ENCODE data around the gene FXR2. TPM values are rescaled to one million over a fixed set of nuclear protein-coding genes. Genes with fewer than 3 reads are reported as not detected.

FXR2 gene
- total RNA-seq, 2 donors from 2014 or later = 70.3 to 83.6 TPM

DNA sequence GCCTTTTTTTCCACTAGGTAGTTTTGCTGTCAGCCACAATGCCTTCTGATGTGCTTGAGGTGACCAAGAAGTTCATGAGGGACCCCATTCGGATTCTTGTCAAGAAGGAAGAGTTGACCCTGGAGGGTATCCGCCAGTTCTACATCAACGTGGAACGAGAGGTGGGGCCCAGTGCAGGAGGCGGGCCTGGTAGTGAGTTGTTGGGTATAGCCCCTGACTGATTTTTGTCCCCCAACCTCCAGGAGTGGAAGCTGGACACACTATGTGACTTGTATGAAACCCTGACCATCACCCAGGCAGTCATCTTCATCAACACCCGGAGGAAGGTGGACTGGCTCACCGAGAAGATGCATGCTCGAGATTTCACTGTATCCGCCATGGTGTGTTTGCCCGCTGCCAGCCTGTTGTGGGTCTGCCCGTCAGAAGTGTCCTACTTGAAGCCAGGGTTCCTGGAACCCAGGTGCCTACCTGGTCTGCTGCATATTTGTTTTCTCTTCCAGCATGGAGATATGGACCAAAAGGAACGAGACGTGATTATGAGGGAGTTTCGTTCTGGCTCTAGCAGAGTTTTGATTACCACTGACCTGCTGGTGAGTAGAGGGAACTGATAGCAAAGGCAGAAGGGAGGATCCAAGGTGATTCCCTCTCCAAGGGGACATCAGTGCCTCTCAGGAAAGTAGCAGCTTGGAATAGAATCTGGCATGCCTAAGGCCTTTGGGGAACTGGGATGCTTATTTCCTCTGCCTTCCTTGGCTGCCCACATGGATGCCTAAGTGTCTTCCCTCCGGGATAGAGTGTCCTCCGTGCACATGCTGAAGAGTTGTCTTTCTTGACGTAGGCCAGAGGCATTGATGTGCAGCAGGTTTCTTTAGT, 37.1 kb downstream of the FXR2 start:
- Histone ChIP-seq H3K27ac (no peak overlapping the region), H3K4me1 (peaks cover 0 to 60% of the 10 kb centered on the region in 2 donors), H3K9me3 (no peaks in the 10 kb centered on the region), H3K4me3 (no peak overlapping the region), H3K27me3 (no peaks in the 10 kb centered on the region), H3K36me3 (peaks cover 54% of the 10 kb centered on the region)
- no peak for DNase-seq (ENCODE audit: low spot score)
- TF ChIP-seq CTCF (IDR thresholded peaks at IDR 0.05) = no peak

DNA sequence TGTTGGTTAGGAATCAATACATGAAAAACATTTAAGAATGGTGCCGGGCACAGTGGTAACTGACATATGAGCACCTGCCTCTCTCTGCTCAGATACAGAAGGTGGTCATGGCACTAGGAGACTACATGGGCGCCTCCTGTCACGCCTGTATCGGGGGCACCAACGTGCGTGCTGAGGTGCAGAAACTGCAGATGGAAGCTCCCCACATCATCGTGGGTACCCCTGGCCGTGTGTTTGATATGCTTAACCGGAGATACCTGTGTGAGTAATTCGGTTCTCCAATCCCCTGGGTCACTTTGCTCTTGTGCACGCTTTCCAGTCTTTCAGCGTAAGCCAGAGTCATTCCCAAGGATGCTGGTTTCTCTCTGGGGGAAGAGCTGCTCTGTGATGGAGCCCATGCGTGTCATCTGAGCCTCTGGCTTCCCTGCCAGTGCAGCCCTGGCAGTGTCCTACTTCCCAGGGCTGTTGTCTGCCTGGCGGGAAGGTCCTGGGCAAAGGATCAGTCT, 38.2 kb downstream of the FXR2 start:
- Histone ChIP-seq H3K4me1 (peaks cover 0 to 59% of the 10 kb centered on the region in 2 donors), H3K27ac (no peak overlapping the region), H3K4me3 (no peak overlapping the region), H3K36me3 (peaks cover 55% of the 10 kb centered on the region), H3K27me3 (no peaks in the 10 kb centered on the region), H3K9me3 (no peaks in the 10 kb centered on the region)
- no peak for DNase-seq (ENCODE audit: low spot score)
- no peak for TF ChIP-seq CTCF (IDR thresholded peaks at IDR 0.05)

- no peak overlapping the region for H3K4me3 ChIP-seq
- DNase-seq (ENCODE audit: low spot score) = no peak
- no peaks in the 10 kb centered on the region for H3K9me3 ChIP-seq
- no peak for TF ChIP-seq CTCF (IDR thresholded peaks at IDR 0.05)
- no peak overlapping the region for H3K27ac ChIP-seq
- no peaks in the 10 kb centered on the region for H3K27me3 ChIP-seq
- H3K4me1 ChIP-seq = peaks cover 0 to 59% of the 10 kb centered on the region in 2 donors
- H3K36me3 ChIP-seq = peaks cover 60% of the 10 kb centered on the region
Measured at GRCh38 chr17:7575959-7576358, 38.7 kb downstream of the FXR2 start.

DNA sequence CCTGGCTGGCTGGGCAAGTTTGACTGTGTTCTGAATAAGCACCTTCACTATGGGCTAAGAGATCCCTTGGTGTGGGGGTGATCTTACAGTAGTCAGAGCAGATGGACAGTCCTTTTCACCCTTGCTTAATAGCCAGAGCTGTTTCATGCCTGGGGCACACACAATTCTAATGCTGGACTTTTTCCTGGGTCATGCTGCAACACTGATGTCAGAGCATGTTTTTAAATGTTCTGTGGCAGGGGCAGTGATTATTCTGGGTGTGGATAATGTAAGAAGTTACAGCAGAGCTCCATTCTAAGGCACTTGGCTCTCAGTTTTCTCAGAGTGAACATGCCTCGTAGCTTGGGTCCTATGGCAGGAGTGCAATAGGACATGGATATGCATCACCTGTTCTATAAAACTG, 39.2 kb downstream of the FXR2 start:
- H3K27me3 ChIP-seq = no peaks in the 10 kb centered on the region
- H3K36me3 ChIP-seq = peaks cover 65% of the 10 kb centered on the region
- peaks cover 0 to 55% of the 10 kb centered on the region in 2 donors for H3K4me1 ChIP-seq
- no peak overlapping the region for H3K27ac ChIP-seq
- H3K4me3 ChIP-seq = no peak overlapping the region
- TF ChIP-seq CTCF (IDR thresholded peaks at IDR 0.05) = no peak
- no peaks in the 10 kb centered on the region for H3K9me3 ChIP-seq
- no peak for DNase-seq (ENCODE audit: low spot score)

DNA sequence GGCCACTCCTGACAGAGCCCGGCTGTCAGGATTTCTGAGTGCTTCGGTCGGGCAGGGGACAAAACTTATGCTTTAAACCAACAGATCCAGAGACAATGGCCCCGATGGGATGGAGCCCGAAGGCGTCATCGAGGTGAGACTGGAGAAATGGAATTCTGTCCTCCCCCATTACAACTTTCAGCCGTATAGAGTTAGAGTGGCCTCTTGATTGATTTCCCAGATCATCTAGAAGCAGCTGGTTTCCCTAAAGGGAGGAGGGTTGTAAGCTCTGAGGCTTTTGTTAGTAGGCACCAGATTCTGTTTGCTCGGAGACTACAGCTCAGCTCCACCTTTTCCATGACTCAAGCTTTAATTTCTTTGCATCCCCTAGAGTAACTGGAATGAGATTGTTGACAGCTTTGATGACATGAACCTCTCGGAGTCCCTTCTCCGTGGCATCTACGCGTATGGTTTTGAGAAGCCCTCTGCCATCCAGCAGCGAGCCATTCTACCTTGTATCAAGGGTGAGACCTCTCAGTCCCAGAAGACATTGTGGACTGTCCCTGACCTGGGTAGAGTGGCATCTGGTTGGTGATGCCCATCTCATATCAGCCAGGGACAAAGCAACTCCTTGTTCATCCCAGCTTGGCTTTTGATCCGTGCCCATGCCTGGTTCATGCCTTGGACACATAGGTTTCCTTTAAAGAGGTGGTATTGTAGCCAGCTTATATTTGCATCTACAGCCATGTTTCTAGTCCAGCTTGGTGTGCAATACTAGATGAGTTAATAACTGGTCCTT, 40.3 kb downstream of the FXR2 start:
- no peaks in the 10 kb centered on the region for H3K27me3 ChIP-seq
- peaks cover 0 to 47% of the 10 kb centered on the region in 2 donors for H3K4me1 ChIP-seq
- H3K4me3 ChIP-seq = peak overlapping the region; percentile 100
- H3K9me3 ChIP-seq = no peaks in the 10 kb centered on the region
- no peak for DNase-seq (ENCODE audit: low spot score)
- peak overlapping the region; percentile 100 for H3K27ac ChIP-seq
- peaks cover 76% of the 10 kb centered on the region for H3K36me3 ChIP-seq
- no peak for TF ChIP-seq CTCF (IDR thresholded peaks at IDR 0.05)

Data from right atrium auricular region (tissue), 2 donors.